Measurements from ENCODE around the gene CRB1. TPM values are rescaled to one million over a fixed set of nuclear protein-coding genes. Genes with fewer than 3 reads are reported as not detected.
"Not testable (repeated sequence)": the region's sequence is repeated elsewhere in the genome, so short reads cannot be mapped to it uniquely, and the experiment has no call there.

Gene CRB1
- total RNA-seq, 1 donor from 2014 or later, result 0.51 TPM

GRCh38 chr1:197397895-197398294 is 129.8 kb downstream of the CRB1 start:
- Mint-ChIP-seq H3K36me3 (no peaks in the 10 kb centered on the region), H3K4me1 (no peaks in the 10 kb centered on the region), H3K9me3 (peaks cover 7% of the 10 kb centered on the region), H3K27ac (no peak overlapping the region), H3K4me3 (no peak overlapping the region), H3K27me3 (ENCODE audit: low read depth) (peaks cover 3% of the 10 kb centered on the region)
- DNase-seq (ENCODE audit: low spot score in 2 of 2, unreplicated experiment in 2 of 2), result no peak
- no peak for TF ChIP-seq CTCF (IDR thresholded peaks at IDR 0.05; ENCODE audit: unreplicated experiment)

- Mint-ChIP-seq H3K9me3 (peaks cover 8% of the 10 kb centered on the region), H3K36me3 (no peaks in the 10 kb centered on the region), H3K27me3 (ENCODE audit: low read depth) (peaks cover 3% of the 10 kb centered on the region), H3K4me3 (no peak overlapping the region), H3K27ac (no peak overlapping the region), H3K4me1 (no peaks in the 10 kb centered on the region)
- DNase-seq (ENCODE audit: low spot score in 2 of 2, unreplicated experiment in 2 of 2), result no peak
- TF ChIP-seq CTCF (IDR thresholded peaks at IDR 0.05; ENCODE audit: unreplicated experiment), result peak; percentile 17
Measured at GRCh38 chr1:197399755-197400521, 131.9 kb downstream of the CRB1 start.

- Mint-ChIP-seq H3K4me3 (no peak overlapping the region), H3K27ac (no peak overlapping the region), H3K27me3 (ENCODE audit: low read depth) (peaks cover 2% of the 10 kb centered on the region)
Measured at GRCh38 chr1:197400522-197400902, 132.5 kb downstream of the CRB1 start.

GRCh38 chr1:197402189-197402588 is 134.1 kb downstream of the CRB1 start:
- Mint-ChIP-seq H3K4me1 (no peaks in the 10 kb centered on the region), H3K4me3 (no peak overlapping the region), H3K36me3 (no peaks in the 10 kb centered on the region), H3K9me3 (peaks cover 8% of the 10 kb centered on the region), H3K27ac (no peak overlapping the region), H3K27me3 (ENCODE audit: low read depth) (no peaks in the 10 kb centered on the region)
- TF ChIP-seq CTCF (IDR thresholded peaks at IDR 0.05; ENCODE audit: unreplicated experiment), result no peak
- DNase-seq (ENCODE audit: low spot score in 2 of 2, unreplicated experiment in 2 of 2), result no peak

More at GRCh38 chr1:197400522-197400902, 132.5 kb downstream of the CRB1 start:
- Mint-ChIP-seq H3K9me3 (peaks cover 8% of the 10 kb centered on the region), H3K36me3 (no peaks in the 10 kb centered on the region), H3K4me1 (no peaks in the 10 kb centered on the region)
- DNase-seq (ENCODE audit: low spot score in 2 of 2, unreplicated experiment in 2 of 2), result no peak
- TF ChIP-seq CTCF (IDR thresholded peaks at IDR 0.05; ENCODE audit: unreplicated experiment), result no peak

GRCh38 chr1:197404774-197405173 is 136.7 kb downstream of the CRB1 start:
- H3K4me3 Mint-ChIP-seq, result not testable (repeated sequence)

GRCh38 chr1:197405614-197406013 is 137.6 kb downstream of the CRB1 start:
- H3K36me3 Mint-ChIP-seq; DNase-seq (ENCODE audit: low spot score in 2 of 2, unreplicated experiment in 2 of 2); H3K4me3 Mint-ChIP-seq; H3K27ac Mint-ChIP-seq; H3K27me3 Mint-ChIP-seq (ENCODE audit: low read depth); H3K9me3 Mint-ChIP-seq: not testable (repeated sequence)
- peaks cover 11% of the 10 kb centered on the region for H3K4me1 Mint-ChIP-seq

More at GRCh38 chr1:197404774-197405173, 136.7 kb downstream of the CRB1 start:
- not testable (repeated sequence) for H3K36me3 Mint-ChIP-seq; H3K27ac Mint-ChIP-seq; H3K9me3 Mint-ChIP-seq; H3K27me3 Mint-ChIP-seq (ENCODE audit: low read depth); DNase-seq (ENCODE audit: low spot score in 2 of 2, unreplicated experiment in 2 of 2)
- H3K4me1 Mint-ChIP-seq, result peaks cover 11% of the 10 kb centered on the region
